ENCODE results near the gene FBLN2.

The FBLN2 gene

DNA sequence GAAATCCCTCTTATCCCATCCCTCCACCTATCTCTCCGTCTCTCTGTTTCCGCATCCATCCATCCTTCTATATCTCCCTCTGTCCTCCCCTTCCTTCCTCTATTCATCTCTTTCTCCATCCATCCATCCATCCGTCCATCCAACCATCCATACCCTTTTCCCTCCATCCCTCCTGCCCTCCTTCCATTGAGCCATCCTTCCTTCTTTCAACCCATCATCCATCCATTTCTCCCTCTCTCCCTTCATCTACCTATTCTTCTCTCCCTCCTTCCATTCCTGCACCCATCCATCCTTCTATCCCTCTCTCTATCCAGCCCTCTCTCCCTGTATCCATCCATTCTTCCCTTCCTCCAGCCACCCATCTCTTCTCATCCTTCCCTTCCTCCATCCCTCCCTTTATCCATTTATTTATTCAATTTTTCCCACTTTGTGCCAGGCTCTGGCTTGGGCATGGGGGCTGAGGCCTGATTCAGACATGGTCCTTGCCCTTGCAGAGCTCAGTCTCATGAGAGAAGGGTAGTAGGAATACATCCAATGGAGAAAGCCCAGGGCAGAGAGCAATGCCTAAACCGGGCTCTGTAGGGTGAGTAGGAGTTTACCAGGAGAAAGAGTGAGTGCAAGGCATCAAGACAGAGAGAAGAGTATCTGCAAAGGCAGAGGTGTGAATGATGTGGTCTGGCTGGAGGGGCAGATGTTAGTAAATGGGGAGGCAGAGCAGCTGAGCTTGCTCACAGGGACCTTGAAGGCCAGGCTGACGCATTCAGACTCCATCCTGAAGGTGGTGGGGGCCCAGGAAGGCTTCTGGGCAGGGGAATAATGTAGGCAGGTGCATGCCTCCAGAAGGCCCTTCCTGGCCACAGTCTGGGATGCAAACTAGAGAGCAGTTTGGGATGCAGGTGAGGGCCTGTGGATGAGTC is 19.5 kb upstream of the FBLN2 start:
- no peak overlapping the region for H3K27ac ChIP-seq
- TF ChIP-seq, protein P1, sequence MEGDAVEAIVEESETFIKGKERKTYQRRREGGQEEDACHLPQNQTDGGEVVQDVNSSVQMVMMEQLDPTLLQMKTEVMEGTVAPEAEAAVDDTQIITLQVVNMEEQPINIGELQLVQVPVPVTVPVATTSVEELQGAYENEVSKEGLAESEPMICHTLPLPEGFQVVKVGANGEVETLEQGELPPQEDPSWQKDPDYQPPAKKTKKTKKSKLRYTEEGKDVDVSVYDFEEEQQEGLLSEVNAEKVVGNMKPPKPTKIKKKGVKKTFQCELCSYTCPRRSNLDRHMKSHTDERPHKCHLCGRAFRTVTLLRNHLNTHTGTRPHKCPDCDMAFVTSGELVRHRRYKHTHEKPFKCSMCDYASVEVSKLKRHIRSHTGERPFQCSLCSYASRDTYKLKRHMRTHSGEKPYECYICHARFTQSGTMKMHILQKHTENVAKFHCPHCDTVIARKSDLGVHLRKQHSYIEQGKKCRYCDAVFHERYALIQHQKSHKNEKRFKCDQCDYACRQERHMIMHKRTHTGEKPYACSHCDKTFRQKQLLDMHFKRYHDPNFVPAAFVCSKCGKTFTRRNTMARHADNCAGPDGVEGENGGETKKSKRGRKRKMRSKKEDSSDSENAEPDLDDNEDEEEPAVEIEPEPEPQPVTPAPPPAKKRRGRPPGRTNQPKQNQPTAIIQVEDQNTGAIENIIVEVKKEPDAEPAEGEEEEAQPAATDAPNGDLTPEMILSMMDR (conservative IDR thresholded peaks at IDR 0.05): no peak

- H3K27ac ChIP-seq: no peak overlapping the region
- TF ChIP-seq, protein P1 (conservative IDR thresholded peaks at IDR 0.05): no peak
These were observed 18.5 kb upstream of the FBLN2 start for GRCh38 chr3:13530241-13531009.

DNA sequence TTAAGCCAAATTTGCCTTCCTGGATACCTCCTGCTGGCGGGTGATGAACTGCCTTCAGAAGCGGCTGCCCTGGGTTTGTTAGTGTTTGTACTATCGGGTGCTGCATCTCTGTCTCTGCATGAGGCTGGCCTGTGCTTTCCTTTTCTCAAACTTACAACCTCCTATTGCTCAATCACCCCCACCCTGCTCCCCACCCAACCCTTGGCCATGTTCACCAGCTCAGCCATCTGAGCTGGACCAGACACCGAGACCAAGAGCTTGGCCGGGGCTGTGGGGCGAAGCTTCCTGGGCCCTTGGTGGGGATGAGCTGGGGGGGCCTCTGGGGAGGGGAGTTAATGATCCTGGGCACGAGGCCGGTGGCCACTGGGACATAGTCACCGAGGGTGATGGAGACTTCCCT is 16.8 kb upstream of the FBLN2 start:
- H3K27ac ChIP-seq: no peak overlapping the region
- TF ChIP-seq, protein P1 (conservative IDR thresholded peaks at IDR 0.05): no peak

DNA sequence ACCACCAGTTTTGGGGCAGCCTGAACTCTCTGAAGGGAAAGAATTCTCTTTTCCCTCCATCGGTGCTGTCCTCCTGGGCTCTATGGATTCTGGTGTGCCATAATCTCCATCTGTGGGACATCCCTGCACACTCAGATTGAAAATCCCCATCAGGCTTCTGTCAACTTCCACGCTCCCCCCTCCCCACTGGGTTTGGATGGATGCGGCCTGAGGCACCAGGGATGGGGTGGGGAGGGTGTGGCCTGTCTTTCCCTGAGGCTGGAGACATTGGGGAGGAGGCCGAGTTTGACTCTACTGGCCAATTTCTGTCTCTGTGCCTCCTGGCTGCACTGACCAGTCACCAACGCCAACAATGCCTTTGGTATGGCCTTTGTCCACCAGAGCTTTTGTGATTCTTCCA is 16.3 kb upstream of the FBLN2 start:
- no peak overlapping the region for H3K27ac ChIP-seq
- TF ChIP-seq, protein P1 (conservative IDR thresholded peaks at IDR 0.05): no peak

- no peak overlapping the region for H3K27ac ChIP-seq
- TF ChIP-seq, protein P1 (conservative IDR thresholded peaks at IDR 0.05): no peak
These were observed 15.0 kb upstream of the FBLN2 start for GRCh38 chr3:13533885-13534301.

GRCh38 chr3:13535526-13535875 is 13.4 kb upstream of the FBLN2 start:
- H3K27ac ChIP-seq: no peak overlapping the region
- TF ChIP-seq, protein P1 (conservative IDR thresholded peaks at IDR 0.05): no peak

- TF ChIP-seq, protein P1 (conservative IDR thresholded peaks at IDR 0.05): no peak
- no peak overlapping the region for H3K27ac ChIP-seq
These were observed 13.0 kb upstream of the FBLN2 start for GRCh38 chr3:13535905-13536304.

Data from VCaP (cell line).